VCaP (cell line): Measurements from ENCODE around the gene DNAI1.

Experiments used
- H3K27ac ChIP-seq: fragments of 450-650 bp; 2 replicates; pipeline ENCODE4 v1.5.1; 2017
- CTCF ChIP-seq: fragments of 450-650 bp; conservative IDR thresholded peaks from 2 replicates; pipeline ENCODE4 v1.5.1; 2017; ENCODE audit warnings: mild to moderate bottlenecking, moderate library complexity

DNAI1 gene

GRCh38 chr9:34562135-34562745, 103.6 kb downstream of the DNAI1 start:
- TF ChIP-seq CTCF = peak; percentile 56
- no peak overlapping the region for H3K27ac ChIP-seq

GRCh38 chr9:34563262-34563661, 104.7 kb downstream of the DNAI1 start:
- TF ChIP-seq CTCF = no peak
- H3K27ac ChIP-seq = no peak overlapping the region

GRCh38 chr9:34564617-34565016, 106.0 kb downstream of the DNAI1 start:
- no peak for TF ChIP-seq CTCF
- no peak overlapping the region for H3K27ac ChIP-seq

- H3K27ac ChIP-seq = no peak overlapping the region
- TF ChIP-seq CTCF = no peak
Measured at GRCh38 chr9:34565856-34566255, 107.3 kb downstream of the DNAI1 start.

GRCh38 chr9:34566322-34566721, 107.7 kb downstream of the DNAI1 start:
- no peak for TF ChIP-seq CTCF
- H3K27ac ChIP-seq = no peak overlapping the region

GRCh38 chr9:34566972-34567371, 108.4 kb downstream of the DNAI1 start:
- no peak for TF ChIP-seq CTCF
- H3K27ac ChIP-seq = no peak overlapping the region

GRCh38 chr9:34568133-34568532, 109.5 kb downstream of the DNAI1 start:
- no peak for TF ChIP-seq CTCF
- no peak overlapping the region for H3K27ac ChIP-seq
